ENCODE measurements around the gene SOD1. TPM values are rescaled to one million over a fixed set of nuclear protein-coding genes. Genes with fewer than 3 reads are reported as not detected.

The SOD1 gene
- total and polyA plus RNA-seq, 2 of the 13 experiments (the other 11 are each of a cell fraction or from before 2014, with no cell fraction given): 317 to 537 TPM

DNA sequence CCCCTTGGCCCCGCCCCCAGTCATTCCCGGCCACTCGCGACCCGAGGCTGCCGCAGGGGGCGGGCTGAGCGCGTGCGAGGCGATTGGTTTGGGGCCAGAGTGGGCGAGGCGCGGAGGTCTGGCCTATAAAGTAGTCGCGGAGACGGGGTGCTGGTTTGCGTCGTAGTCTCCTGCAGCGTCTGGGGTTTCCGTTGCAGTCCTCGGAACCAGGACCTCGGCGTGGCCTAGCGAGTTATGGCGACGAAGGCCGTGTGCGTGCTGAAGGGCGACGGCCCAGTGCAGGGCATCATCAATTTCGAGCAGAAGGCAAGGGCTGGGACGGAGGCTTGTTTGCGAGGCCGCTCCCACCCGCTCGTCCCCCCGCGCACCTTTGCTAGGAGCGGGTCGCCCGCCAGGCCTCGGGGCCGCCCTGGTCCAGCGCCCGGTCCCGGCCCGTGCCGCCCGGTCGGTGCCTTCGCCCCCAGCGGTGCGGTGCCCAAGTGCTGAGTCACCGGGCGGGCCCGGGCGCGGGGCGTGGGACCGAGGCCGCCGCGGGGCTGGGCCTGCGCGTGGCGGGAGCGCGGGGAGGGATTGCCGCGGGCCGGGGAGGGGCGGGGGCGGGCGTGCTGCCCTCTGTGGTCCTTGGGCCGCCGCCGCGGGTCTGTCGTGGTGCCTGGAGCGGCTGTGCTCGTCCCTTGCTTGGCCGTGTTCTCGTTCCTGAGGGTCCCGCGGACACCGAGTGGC, at the start of gene SOD1 (continued):
- TF ChIP-seq, protein P1, sequence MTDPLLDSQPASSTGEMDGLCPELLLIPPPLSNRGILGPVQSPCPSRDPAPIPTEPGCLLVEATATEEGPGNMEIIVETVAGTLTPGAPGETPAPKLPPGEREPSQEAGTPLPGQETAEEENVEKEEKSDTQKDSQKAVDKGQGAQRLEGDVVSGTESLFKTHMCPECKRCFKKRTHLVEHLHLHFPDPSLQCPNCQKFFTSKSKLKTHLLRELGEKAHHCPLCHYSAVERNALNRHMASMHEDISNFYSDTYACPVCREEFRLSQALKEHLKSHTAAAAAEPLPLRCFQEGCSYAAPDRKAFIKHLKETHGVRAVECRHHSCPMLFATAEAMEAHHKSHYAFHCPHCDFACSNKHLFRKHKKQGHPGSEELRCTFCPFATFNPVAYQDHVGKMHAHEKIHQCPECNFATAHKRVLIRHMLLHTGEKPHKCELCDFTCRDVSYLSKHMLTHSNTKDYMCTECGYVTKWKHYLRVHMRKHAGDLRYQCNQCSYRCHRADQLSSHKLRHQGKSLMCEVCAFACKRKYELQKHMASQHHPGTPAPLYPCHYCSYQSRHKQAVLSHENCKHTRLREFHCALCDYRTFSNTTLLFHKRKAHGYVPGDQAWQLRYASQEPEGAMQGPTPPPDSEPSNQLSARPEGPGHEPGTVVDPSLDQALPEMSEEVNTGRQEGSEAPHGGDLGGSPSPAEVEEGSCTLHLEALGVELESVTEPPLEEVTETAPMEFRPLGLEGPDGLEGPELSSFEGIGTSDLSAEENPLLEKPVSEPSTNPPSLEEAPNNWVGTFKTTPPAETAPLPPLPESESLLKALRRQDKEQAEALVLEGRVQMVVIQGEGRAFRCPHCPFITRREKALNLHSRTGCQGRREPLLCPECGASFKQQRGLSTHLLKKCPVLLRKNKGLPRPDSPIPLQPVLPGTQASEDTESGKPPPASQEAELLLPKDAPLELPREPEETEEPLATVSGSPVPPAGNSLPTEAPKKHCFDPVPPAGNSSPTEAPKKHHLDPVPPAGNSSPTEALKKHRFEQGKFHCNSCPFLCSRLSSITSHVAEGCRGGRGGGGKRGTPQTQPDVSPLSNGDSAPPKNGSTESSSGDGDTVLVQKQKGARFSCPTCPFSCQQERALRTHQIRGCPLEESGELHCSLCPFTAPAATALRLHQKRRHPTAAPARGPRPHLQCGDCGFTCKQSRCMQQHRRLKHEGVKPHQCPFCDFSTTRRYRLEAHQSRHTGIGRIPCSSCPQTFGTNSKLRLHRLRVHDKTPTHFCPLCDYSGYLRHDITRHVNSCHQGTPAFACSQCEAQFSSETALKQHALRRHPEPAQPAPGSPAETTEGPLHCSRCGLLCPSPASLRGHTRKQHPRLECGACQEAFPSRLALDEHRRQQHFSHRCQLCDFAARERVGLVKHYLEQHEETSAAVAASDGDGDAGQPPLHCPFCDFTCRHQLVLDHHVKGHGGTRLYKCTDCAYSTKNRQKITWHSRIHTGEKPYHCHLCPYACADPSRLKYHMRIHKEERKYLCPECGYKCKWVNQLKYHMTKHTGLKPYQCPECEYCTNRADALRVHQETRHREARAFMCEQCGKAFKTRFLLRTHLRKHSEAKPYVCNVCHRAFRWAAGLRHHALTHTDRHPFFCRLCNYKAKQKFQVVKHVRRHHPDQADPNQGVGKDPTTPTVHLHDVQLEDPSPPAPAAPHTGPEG (CRISPR knock-in tag; IDR thresholded peaks at IDR 0.05): no peak
- no peak for TF ChIP-seq ZNF383 (CRISPR knock-in tag; IDR thresholded peaks at IDR 0.05; ENCODE audit: borderline replicate concordance)
- no peak for TF ChIP-seq ARNTL (CRISPR knock-in tag; IDR thresholded peaks at IDR 0.05)
- TF ChIP-seq, protein P2, sequence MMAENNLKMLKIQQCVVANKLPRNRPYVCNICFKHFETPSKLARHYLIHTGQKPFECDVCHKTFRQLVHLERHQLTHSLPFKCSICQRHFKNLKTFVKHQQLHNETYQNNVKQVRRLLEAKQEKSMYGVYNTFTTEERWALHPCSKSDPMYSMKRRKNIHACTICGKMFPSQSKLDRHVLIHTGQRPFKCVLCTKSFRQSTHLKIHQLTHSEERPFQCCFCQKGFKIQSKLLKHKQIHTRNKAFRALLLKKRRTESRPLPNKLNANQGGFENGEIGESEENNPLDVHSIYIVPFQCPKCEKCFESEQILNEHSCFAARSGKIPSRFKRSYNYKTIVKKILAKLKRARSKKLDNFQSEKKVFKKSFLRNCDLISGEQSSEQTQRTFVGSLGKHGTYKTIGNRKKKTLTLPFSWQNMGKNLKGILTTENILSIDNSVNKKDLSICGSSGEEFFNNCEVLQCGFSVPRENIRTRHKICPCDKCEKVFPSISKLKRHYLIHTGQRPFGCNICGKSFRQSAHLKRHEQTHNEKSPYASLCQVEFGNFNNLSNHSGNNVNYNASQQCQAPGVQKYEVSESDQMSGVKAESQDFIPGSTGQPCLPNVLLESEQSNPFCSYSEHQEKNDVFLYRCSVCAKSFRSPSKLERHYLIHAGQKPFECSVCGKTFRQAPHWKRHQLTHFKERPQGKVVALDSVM (CRISPR knock-in tag; IDR thresholded peaks at IDR 0.05): no peak; the same call in 1 of the 2 replicates
- TF ChIP-seq, protein P3, sequence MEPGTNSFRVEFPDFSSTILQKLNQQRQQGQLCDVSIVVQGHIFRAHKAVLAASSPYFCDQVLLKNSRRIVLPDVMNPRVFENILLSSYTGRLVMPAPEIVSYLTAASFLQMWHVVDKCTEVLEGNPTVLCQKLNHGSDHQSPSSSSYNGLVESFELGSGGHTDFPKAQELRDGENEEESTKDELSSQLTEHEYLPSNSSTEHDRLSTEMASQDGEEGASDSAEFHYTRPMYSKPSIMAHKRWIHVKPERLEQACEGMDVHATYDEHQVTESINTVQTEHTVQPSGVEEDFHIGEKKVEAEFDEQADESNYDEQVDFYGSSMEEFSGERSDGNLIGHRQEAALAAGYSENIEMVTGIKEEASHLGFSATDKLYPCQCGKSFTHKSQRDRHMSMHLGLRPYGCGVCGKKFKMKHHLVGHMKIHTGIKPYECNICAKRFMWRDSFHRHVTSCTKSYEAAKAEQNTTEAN (CRISPR knock-in tag; conservative IDR thresholded peaks at IDR 0.05): peak; percentile 54; the same call in 1 of the 2 replicates
- TF ChIP-seq ZNF672 (CRISPR knock-in tag; IDR thresholded peaks at IDR 0.05): no peak
- TF ChIP-seq CREM (IDR thresholded peaks at IDR 0.05): no peak
- TF ChIP-seq CREM (CRISPR knock-in tag; IDR thresholded peaks at IDR 0.05): no peak
- no peak; the same call in 1 of the 2 replicates for TF ChIP-seq RXRA (CRISPR knock-in tag; IDR thresholded peaks at IDR 0.05)
- 0 out of 2 replicates have a peak, but pooled peaks have one; percentile 32 for TF ChIP-seq SNAI1 (CRISPR knock-in tag; IDR thresholded peaks at IDR 0.05; ENCODE audit: borderline replicate concordance)
- peak; percentile 74; the same call in 1 of the 2 replicates for TF ChIP-seq IRF2 (CRISPR knock-in tag; IDR thresholded peaks at IDR 0.05)
- TF ChIP-seq ZNF17 (CRISPR knock-in tag; IDR thresholded peaks at IDR 0.05): no peak
- no peak for TF ChIP-seq ZBTB8A (CRISPR knock-in tag; IDR thresholded peaks at IDR 0.05; ENCODE audit: borderline replicate concordance, low read depth)
- TF ChIP-seq, protein P4, sequence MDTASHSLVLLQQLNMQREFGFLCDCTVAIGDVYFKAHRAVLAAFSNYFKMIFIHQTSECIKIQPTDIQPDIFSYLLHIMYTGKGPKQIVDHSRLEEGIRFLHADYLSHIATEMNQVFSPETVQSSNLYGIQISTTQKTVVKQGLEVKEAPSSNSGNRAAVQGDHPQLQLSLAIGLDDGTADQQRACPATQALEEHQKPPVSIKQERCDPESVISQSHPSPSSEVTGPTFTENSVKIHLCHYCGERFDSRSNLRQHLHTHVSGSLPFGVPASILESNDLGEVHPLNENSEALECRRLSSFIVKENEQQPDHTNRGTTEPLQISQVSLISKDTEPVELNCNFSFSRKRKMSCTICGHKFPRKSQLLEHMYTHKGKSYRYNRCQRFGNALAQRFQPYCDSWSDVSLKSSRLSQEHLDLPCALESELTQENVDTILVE (CRISPR knock-in tag; IDR thresholded peaks at IDR 0.05): no peak
- TF ChIP-seq, protein P5, sequence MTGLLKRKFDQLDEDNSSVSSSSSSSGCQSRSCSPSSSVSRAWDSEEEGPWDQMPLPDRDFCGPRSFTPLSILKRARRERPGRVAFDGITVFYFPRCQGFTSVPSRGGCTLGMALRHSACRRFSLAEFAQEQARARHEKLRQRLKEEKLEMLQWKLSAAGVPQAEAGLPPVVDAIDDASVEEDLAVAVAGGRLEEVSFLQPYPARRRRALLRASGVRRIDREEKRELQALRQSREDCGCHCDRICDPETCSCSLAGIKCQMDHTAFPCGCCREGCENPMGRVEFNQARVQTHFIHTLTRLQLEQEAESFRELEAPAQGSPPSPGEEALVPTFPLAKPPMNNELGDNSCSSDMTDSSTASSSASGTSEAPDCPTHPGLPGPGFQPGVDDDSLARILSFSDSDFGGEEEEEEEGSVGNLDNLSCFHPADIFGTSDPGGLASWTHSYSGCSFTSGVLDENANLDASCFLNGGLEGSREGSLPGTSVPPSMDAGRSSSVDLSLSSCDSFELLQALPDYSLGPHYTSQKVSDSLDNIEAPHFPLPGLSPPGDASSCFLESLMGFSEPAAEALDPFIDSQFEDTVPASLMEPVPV (CRISPR knock-in tag; IDR thresholded peaks at IDR 0.05): no peak
